ENCODE data around the gene CAPN1. TPM values are rescaled to one million over a fixed set of nuclear protein-coding genes. Genes with fewer than 3 reads are reported as not detected.
"Not testable (repeated sequence)": the region's sequence is repeated elsewhere in the genome, so short reads cannot be mapped to it uniquely, and the experiment has no call there.

CAPN1 gene
- total and polyA plus RNA-seq, 2 experiments from 2014 or later = 106 to 145 TPM

DNA sequence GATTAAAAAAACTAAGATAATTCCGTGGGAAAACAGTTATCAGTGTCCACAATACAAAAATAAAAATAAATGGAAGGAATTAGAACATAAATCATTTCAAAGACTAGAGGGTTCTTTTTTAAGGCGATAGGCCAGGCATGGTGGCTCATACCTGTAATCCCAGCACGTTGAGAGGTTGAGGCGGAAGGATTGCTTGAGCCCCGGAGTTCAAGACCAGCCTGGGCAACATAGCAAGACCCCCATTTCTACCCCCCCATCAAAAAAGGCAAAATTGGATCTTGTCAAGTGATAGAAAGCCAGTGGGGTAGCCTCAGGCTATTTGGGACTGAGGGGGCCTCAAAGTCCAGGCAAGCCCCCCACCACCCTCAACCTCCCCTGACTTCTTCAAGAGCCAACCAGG is 59.4 kb downstream of the CAPN1 start:
- no peak overlapping the region for H3K4me3 ChIP-seq
- H4K20me1 ChIP-seq (ENCODE audit: insufficient read depth) = no peaks in the 10 kb centered on the region
- H3F3A ChIP-seq (ENCODE audit: insufficient read depth) = no peaks in the 10 kb centered on the region
- TF ChIP-seq EZH2 (IDR thresholded peaks at IDR 0.05; ENCODE audit: insufficient read depth, poor library complexity, severe bottlenecking) = no peak
- TF ChIP-seq EZH2phosphoT487 (IDR thresholded peaks at IDR 0.05; ENCODE audit: insufficient read depth, low read depth) = no peak
- 48% methylated on average over 5 of the region's 5 CpGs for WGBS, 2 experiments (ENCODE audit: low coverage in 1 of 2, low lambda C conversion rate in 2 of 2, missing lambda C conversion rate in 2 of 2)
- in situ Hi-C loops (cut with MboI) = no loop called here
- no peaks in the 10 kb centered on the region for H3K9me3 ChIP-seq (ENCODE audit: low read depth)
- no peak overlapping the region for H3K9ac ChIP-seq
- no peaks in the 10 kb centered on the region for H3K4me1 ChIP-seq (ENCODE audit: insufficient read depth)
- no peaks in the 10 kb centered on the region for H3K36me3 ChIP-seq (ENCODE audit: low read depth)
- no peak overlapping the region for H3K4me2 ChIP-seq (ENCODE audit: unreplicated experiment)
- no peaks in the 10 kb centered on the region for H3K79me2 ChIP-seq (ENCODE audit: insufficient read depth)
- DNase-seq = no peak
- no peak overlapping the region for H3K27ac ChIP-seq
- no peak overlapping the region for H2AFZ ChIP-seq
- H3K9me2 ChIP-seq (ENCODE audit: insufficient read depth) = no peaks in the 10 kb centered on the region
- no peaks in the 10 kb centered on the region for H3K27me3 ChIP-seq (replicated peaks; ENCODE audit: insufficient read depth)

DNA sequence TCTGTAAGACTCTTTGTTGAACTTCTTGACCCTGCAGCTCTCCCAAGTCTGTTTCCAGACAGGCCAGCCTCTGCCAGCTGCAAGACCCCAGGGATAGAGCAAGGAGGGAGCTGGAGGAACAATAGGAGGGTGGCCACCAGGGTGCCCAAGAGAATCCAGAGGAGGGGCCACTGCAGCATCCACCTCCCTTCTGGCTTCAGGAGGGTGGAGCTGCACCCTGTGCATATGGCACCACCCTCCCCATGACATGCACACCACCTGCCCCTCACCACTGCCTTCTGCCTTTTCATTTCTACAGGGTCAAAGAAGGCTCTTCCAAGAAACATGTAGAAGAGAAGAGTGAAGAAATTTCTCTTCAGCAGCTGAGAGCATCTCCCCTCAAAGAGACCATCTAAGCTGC is 60.0 kb downstream of the CAPN1 start:
- Histone ChIP-seq H3K4me2 (ENCODE audit: unreplicated experiment) (no peak overlapping the region), H3F3A (ENCODE audit: insufficient read depth) (no peaks in the 10 kb centered on the region), H3K27ac (no peak overlapping the region), H3K9ac (no peak overlapping the region), H2AFZ (no peak overlapping the region), H3K4me1 (ENCODE audit: insufficient read depth) (no peaks in the 10 kb centered on the region), H3K9me2 (ENCODE audit: insufficient read depth) (no peaks in the 10 kb centered on the region), H3K4me3 (no peak overlapping the region), H3K27me3 (replicated peaks; ENCODE audit: insufficient read depth) (no peaks in the 10 kb centered on the region), H4K20me1 (ENCODE audit: insufficient read depth) (no peaks in the 10 kb centered on the region), H3K9me3 (ENCODE audit: low read depth) (no peaks in the 10 kb centered on the region), H3K36me3 (ENCODE audit: low read depth) (no peaks in the 10 kb centered on the region), H3K79me2 (ENCODE audit: insufficient read depth) (no peaks in the 10 kb centered on the region)
- in situ Hi-C loops (cut with MboI) = no loop called here
- no peak for TF ChIP-seq EZH2 (IDR thresholded peaks at IDR 0.05; ENCODE audit: insufficient read depth, poor library complexity, severe bottlenecking)
- no peak for TF ChIP-seq EZH2phosphoT487 (IDR thresholded peaks at IDR 0.05; ENCODE audit: insufficient read depth, low read depth)
- DNase-seq = no peak

DNA sequence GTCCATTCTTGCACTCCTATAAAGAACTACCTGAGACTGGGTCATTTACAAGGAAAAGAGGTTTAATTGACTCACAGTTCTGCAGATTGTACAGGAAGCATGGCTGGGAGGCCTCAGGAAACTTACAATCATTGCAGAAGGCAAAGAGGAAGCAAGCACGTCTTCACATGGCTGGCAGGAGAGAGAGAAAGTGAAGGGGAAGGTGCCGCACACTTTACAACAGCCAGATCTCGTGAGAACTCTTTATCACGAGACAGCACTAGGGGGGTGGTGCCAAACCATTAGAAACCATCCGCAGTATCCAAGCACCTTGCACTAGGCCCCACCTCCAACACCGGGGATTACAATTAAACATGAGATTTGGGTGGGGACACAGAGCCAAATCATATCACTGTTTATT is 60.7 kb downstream of the CAPN1 start:
- DNase-seq = no peak
- Histone ChIP-seq H3K27me3 (replicated peaks; ENCODE audit: insufficient read depth) (no peaks in the 10 kb centered on the region), H3K79me2 (ENCODE audit: insufficient read depth) (no peaks in the 10 kb centered on the region), H3K4me3 (no peak overlapping the region), H3K36me3 (ENCODE audit: low read depth) (no peaks in the 10 kb centered on the region), H2AFZ (no peak overlapping the region), H3K27ac (no peak overlapping the region), H3F3A (ENCODE audit: insufficient read depth) (no peaks in the 10 kb centered on the region), H3K9me2 (ENCODE audit: insufficient read depth) (no peaks in the 10 kb centered on the region), H3K9me3 (ENCODE audit: low read depth) (no peaks in the 10 kb centered on the region), H3K4me2 (ENCODE audit: unreplicated experiment) (no peak overlapping the region), H3K4me1 (ENCODE audit: insufficient read depth) (no peaks in the 10 kb centered on the region), H3K9ac (no peak overlapping the region), H4K20me1 (ENCODE audit: insufficient read depth) (no peaks in the 10 kb centered on the region)
- no peak for TF ChIP-seq EZH2 (IDR thresholded peaks at IDR 0.05; ENCODE audit: insufficient read depth, poor library complexity, severe bottlenecking)
- TF ChIP-seq EZH2phosphoT487 (IDR thresholded peaks at IDR 0.05; ENCODE audit: insufficient read depth, low read depth) = no peak
- in situ Hi-C loops (cut with MboI) = no loop called here
- WGBS, 2 experiments (ENCODE audit: low coverage in 1 of 2, low lambda C conversion rate in 2 of 2, missing lambda C conversion rate in 2 of 2) = 54 to 59% methylated on average over 6 of the region's 6 CpGs

DNA sequence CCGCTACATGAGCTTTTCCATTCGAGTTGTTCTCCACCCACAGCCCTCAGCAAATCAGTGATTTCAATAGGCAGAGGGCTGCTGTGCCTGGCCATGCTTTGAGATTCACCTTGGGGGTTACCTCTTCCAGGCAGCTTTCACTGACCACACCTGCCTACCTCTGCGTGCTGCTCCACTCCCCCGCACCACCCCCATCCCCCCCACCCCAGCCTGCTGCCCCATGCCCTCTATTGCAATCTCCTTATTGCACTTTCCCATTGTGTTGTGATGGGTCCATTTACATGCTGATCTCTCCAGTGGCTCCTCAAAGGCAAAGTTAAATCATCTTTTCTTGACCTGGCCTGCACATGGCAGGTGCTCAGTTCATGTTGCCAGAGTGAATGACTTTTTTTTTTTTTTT is 62.1 kb downstream of the CAPN1 start:
- no peaks in the 10 kb centered on the region for H4K20me1 ChIP-seq (ENCODE audit: insufficient read depth)
- no peak overlapping the region for H3K4me2 ChIP-seq (ENCODE audit: unreplicated experiment)
- H2AFZ ChIP-seq = no peak overlapping the region
- H3K79me2 ChIP-seq (ENCODE audit: insufficient read depth) = no peaks in the 10 kb centered on the region
- no peaks in the 10 kb centered on the region for H3F3A ChIP-seq (ENCODE audit: insufficient read depth)
- no peak for TF ChIP-seq EZH2 (IDR thresholded peaks at IDR 0.05; ENCODE audit: insufficient read depth, poor library complexity, severe bottlenecking)
- TF ChIP-seq EZH2phosphoT487 (IDR thresholded peaks at IDR 0.05; ENCODE audit: insufficient read depth, low read depth) = no peak
- DNase-seq = no peak
- H3K27ac ChIP-seq = no peak overlapping the region
- no peak overlapping the region for H3K4me3 ChIP-seq
- no peaks in the 10 kb centered on the region for H3K9me2 ChIP-seq (ENCODE audit: insufficient read depth)
- in situ Hi-C loops (cut with MboI) = no loop called here
- 29 to 47% methylated on average over 2 to 4 of the region's 4 CpGs for WGBS, 2 experiments (ENCODE audit: low coverage in 1 of 2, low lambda C conversion rate in 2 of 2, missing lambda C conversion rate in 2 of 2)
- H3K9ac ChIP-seq = no peak overlapping the region
- no peaks in the 10 kb centered on the region for H3K36me3 ChIP-seq (ENCODE audit: low read depth)
- H3K27me3 ChIP-seq (replicated peaks; ENCODE audit: insufficient read depth) = no peaks in the 10 kb centered on the region
- H3K4me1 ChIP-seq (ENCODE audit: insufficient read depth) = no peaks in the 10 kb centered on the region
- no peaks in the 10 kb centered on the region for H3K9me3 ChIP-seq (ENCODE audit: low read depth)

DNA sequence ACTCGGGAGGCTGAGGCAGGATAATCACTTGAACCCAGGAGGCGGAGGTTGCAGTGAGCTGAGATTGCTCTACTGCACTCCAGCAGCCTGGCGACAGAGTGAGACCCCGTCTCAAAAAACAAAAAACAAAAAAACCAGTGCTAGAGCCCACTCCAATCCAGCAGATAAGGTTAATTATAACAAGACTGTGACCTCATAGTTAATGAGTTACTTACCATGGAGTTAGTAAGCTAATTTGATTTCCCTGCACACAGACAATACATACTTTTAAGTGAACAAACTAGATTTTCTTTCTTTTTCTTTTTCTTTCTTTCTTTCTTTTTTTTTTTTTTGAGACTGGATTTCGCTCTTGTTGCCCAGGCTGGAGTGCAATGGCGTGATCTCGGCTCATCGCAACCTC is 63.3 kb downstream of the CAPN1 start:
- H3K27ac ChIP-seq; H3K79me2 ChIP-seq (ENCODE audit: insufficient read depth); H2AFZ ChIP-seq; H3K4me3 ChIP-seq; H3K4me2 ChIP-seq (ENCODE audit: unreplicated experiment); H4K20me1 ChIP-seq (ENCODE audit: insufficient read depth); H3K4me1 ChIP-seq (ENCODE audit: insufficient read depth); H3K27me3 ChIP-seq (replicated peaks; ENCODE audit: insufficient read depth); H3K9me2 ChIP-seq (ENCODE audit: insufficient read depth); in situ Hi-C loops (cut with MboI); DNase-seq; H3K36me3 ChIP-seq (ENCODE audit: low read depth); H3K9ac ChIP-seq; H3K9me3 ChIP-seq (ENCODE audit: low read depth); H3F3A ChIP-seq (ENCODE audit: insufficient read depth): not testable (repeated sequence)
- 78 to 85% methylated on average over 6 to 8 of the region's 8 CpGs for WGBS, 2 experiments (ENCODE audit: low coverage in 1 of 2, low lambda C conversion rate in 2 of 2, missing lambda C conversion rate in 2 of 2)
